ENCODE data around the gene FNBP1L. TPM values are rescaled to one million over a fixed set of nuclear protein-coding genes. Genes with fewer than 3 reads are reported as not detected.

FNBP1L gene
- total RNA-seq, 1 experiment from 2014 or later = 31.8 TPM

- Mint-ChIP-seq H3K4me3 (ENCODE audit: unreplicated experiment) (no peak overlapping the region), H3K27me3 (ENCODE audit: insufficient read depth, unreplicated experiment) (no peaks in the 10 kb centered on the region), H3K9me3 (ENCODE audit: unreplicated experiment) (no peaks in the 10 kb centered on the region), H3K36me3 (ENCODE audit: insufficient read depth, unreplicated experiment) (peaks cover 35% of the 10 kb centered on the region), H3K4me1 (ENCODE audit: insufficient read depth, unreplicated experiment) (peaks cover 64% of the 10 kb centered on the region), H3K27ac (ENCODE audit: low read depth, unreplicated experiment) (peak overlapping the region; percentile 52)
- ChIA-PET CTCF (interaction anchor here (1.3 kb wide), 1 partner anchor 212 kb away, joined by 4 read pairs; no protein-coding TSS in a partner anchor), POLR2A (interaction anchor here (0.9 kb wide), 1 partner anchor 770 kb away, joined by 3 read pairs; the partner anchor contains the start of gene RPL5)
- no peak for TF ChIP-seq CTCF (IDR thresholded peaks at IDR 0.05; ENCODE audit: unreplicated experiment)
- intact Hi-C loops (cut with micrococcal nuclease) = no loop called here
- DNase-seq (ENCODE audit: unreplicated experiment) = no peak
- BruUV-seq (replicated peaks) = no TSS peak
Observed at GRCh38 chr1:93601686-93602085, 153.8 kb downstream of the FNBP1L start.

DNA sequence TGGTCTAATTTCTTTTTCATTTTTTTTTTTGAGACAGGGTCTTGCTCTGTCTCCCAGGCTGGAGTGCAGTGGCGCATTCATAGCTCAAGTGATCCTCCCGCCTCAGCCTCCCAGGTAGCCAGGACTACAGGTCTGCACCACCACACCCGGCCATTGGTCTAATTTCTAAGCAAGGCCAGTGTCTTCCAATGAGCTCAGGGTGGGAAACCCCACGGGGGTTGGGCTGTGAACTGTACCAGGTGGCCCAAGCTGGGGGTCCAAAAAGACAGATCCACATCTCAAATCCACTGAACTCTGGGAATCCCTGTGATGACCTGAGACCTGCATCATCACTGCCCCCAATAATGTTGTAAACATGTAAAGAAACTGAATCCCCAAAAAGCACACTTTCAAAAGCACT, 154.2 kb downstream of the FNBP1L start:
- H3K4me1 Mint-ChIP-seq (ENCODE audit: insufficient read depth, unreplicated experiment) = peaks cover 65% of the 10 kb centered on the region

GRCh38 chr1:93603106-93603505, 155.2 kb downstream of the FNBP1L start:
- CTCF ChIA-PET = interaction anchor here (0.6 to 1.0 kb wide), 3 partner anchors 26 to 356 kb away, joined by 3 to 4 read pairs (median 3); no protein-coding TSS in a partner anchor
- TF ChIP-seq CTCF (IDR thresholded peaks at IDR 0.05; ENCODE audit: unreplicated experiment) = no peak
- no TSS peak for BruUV-seq (replicated peaks)
- intact Hi-C loops (cut with micrococcal nuclease) = no loop called here
- Mint-ChIP-seq H3K27ac (ENCODE audit: low read depth, unreplicated experiment) (no peak overlapping the region), H3K4me1 (ENCODE audit: insufficient read depth, unreplicated experiment) (peaks cover 65% of the 10 kb centered on the region), H3K27me3 (ENCODE audit: insufficient read depth, unreplicated experiment) (no peaks in the 10 kb centered on the region), H3K36me3 (ENCODE audit: insufficient read depth, unreplicated experiment) (peaks cover 29% of the 10 kb centered on the region), H3K4me3 (ENCODE audit: unreplicated experiment) (no peak overlapping the region), H3K9me3 (ENCODE audit: unreplicated experiment) (no peaks in the 10 kb centered on the region)
- no peak for DNase-seq (ENCODE audit: unreplicated experiment)
- POLR2A ChIA-PET = interaction anchor here (0.7 to 1.4 kb wide), 4 partner anchors 9 to 243 kb away, joined by 3 to 6 read pairs (median 4); partner anchors contain the start of gene FNBP1L

More for the DNA sequence above, 154.2 kb downstream of the FNBP1L start:
- no peaks in the 10 kb centered on the region for H3K9me3 Mint-ChIP-seq (ENCODE audit: unreplicated experiment)
- ChIA-PET CTCF (no interaction called here), POLR2A (interaction anchor here (0.9 to 1.4 kb wide), 2 partner anchors 8 to 770 kb away, joined by 3 to 5 read pairs; partner anchors contain the start of gene RPL5)
- H3K27me3 Mint-ChIP-seq (ENCODE audit: insufficient read depth, unreplicated experiment) = no peaks in the 10 kb centered on the region
- intact Hi-C loops (cut with micrococcal nuclease) = no loop called here
- BruUV-seq (replicated peaks) = no TSS peak
- peaks cover 35% of the 10 kb centered on the region for H3K36me3 Mint-ChIP-seq (ENCODE audit: insufficient read depth, unreplicated experiment)
- peak overlapping the region; percentile 52 for H3K27ac Mint-ChIP-seq (ENCODE audit: low read depth, unreplicated experiment)
- TF ChIP-seq CTCF (IDR thresholded peaks at IDR 0.05; ENCODE audit: unreplicated experiment) = no peak
- no peak overlapping the region for H3K4me3 Mint-ChIP-seq (ENCODE audit: unreplicated experiment)
- DNase-seq (ENCODE audit: unreplicated experiment) = no peak

DNA sequence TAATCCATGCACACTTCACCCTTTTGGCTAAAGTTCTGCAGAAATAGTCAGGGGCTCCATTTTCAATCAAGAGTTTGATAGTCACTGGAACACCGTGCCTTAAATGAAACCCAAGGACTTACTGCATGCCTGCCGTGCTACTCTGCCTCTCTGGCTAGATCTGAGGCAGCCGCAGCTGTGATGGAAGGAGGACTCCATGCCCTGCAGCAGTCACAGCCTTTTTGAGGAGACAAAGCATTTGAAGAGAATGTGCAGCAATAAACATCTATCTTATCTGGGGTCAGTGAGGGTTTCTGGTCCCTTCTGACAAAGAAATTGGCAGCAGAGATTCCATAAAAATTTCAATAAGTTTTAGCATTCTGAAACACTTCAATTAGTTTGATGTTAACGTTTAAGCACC, 155.7 kb downstream of the FNBP1L start:
- peaks cover 66% of the 10 kb centered on the region for H3K4me1 Mint-ChIP-seq (ENCODE audit: insufficient read depth, unreplicated experiment)
- CTCF ChIA-PET = interaction anchor here (0.6 to 1.0 kb wide), 3 partner anchors 26 to 356 kb away, joined by 3 to 4 read pairs (median 3); no protein-coding TSS in a partner anchor
- no peak for TF ChIP-seq CTCF (IDR thresholded peaks at IDR 0.05; ENCODE audit: unreplicated experiment)
- no peak overlapping the region for H3K27ac Mint-ChIP-seq (ENCODE audit: low read depth, unreplicated experiment)
- DNase-seq (ENCODE audit: unreplicated experiment) = no peak
- no peaks in the 10 kb centered on the region for H3K9me3 Mint-ChIP-seq (ENCODE audit: unreplicated experiment)
- intact Hi-C loops (cut with micrococcal nuclease) = no loop called here
- POLR2A ChIA-PET = interaction anchor here (0.7 to 4.0 kb wide), 5 partner anchors 9 to 243 kb away, joined by 3 to 8 read pairs (median 5); partner anchors contain the start of gene FNBP1L
- no TSS peak for BruUV-seq (replicated peaks)
- H3K4me3 Mint-ChIP-seq (ENCODE audit: unreplicated experiment) = no peak overlapping the region
- H3K36me3 Mint-ChIP-seq (ENCODE audit: insufficient read depth, unreplicated experiment) = peaks cover 33% of the 10 kb centered on the region
- no peaks in the 10 kb centered on the region for H3K27me3 Mint-ChIP-seq (ENCODE audit: insufficient read depth, unreplicated experiment)

Other genes starting within 250 kb of the FNBP1L start
- 103 and 104 TPM in 2 replicates for gene DR1, start 102.2 kb upstream of the FNBP1L start, total RNA-seq (2022)
- gene BCAR3, start 233.7 kb downstream of the FNBP1L start, total RNA-seq (2022) = 83.6 and 130 TPM in 2 replicates

Measured in MCF 10A (cell line).